Measurements from ENCODE around the gene IGF1R. TPM values are rescaled to one million over a fixed set of nuclear protein-coding genes. Genes with fewer than 3 reads are reported as not detected.

Gene IGF1R
- total and polyA plus RNA-seq, 2 of the 8 experiments (the other 6 are each of a cell fraction or from before 2014, with no cell fraction given) = 32.9 to 109 TPM

GRCh38 chr15:98796685-98797357, 148.5 kb downstream of the IGF1R start:
- H3K27ac ChIP-seq (ENCODE audit: low read depth, low read length) = no peak overlapping the region
- H3K23ac ChIP-seq (ENCODE audit: insufficient read length) = no peak overlapping the region
- DNase-seq (ENCODE audit: low read depth in 1 of 2, low spot score in 2 of 2) = no peak
- no peak overlapping the region for H4K8ac ChIP-seq (ENCODE audit: extremely low read depth, insufficient read depth, low read length)
- no peak overlapping the region for H3K4ac ChIP-seq (replicated peaks; ENCODE audit: insufficient read length, low read depth, low read length)
- H2AK5ac ChIP-seq (ENCODE audit: low read depth, low read length) = no peak overlapping the region
- no peaks in the 10 kb centered on the region for H3K9me3 ChIP-seq (ENCODE audit: insufficient read depth in 2 of 2, low read depth in 1 of 2, low read length in 1 of 2)
- H3K4me2 ChIP-seq (ENCODE audit: insufficient read depth in 1 of 2, low read depth in 2 of 2, low read length in 2 of 2) = peak overlapping the region; percentile 6 to 42; a peak in 1 of 4 replicates
- peaks cover 30% of the 10 kb centered on the region for H3K79me1 ChIP-seq (ENCODE audit: low read depth, low read length)
- no peak overlapping the region for H4K91ac ChIP-seq (replicated peaks; ENCODE audit: insufficient read length, low read length)
- peaks cover 18 to 55% (median 35%) of the 10 kb centered on the region in 4 experiments for H3K4me1 ChIP-seq (replicated peaks in 1 of 4; ENCODE audit: control insufficient read depth in 3 of 4, insufficient read depth in 4 of 4, low read length in 3 of 4)
- H3K18ac ChIP-seq (ENCODE audit: extremely low read depth, low read length) = no peak overlapping the region
- no peak overlapping the region for H3K14ac ChIP-seq (ENCODE audit: insufficient read length)
- peak overlapping the region; percentile 63; the same call in 1 of the 2 replicates for H2BK20ac ChIP-seq (ENCODE audit: low read length)
- POLR2A ChIA-PET (ENCODE audit: partially characterized antibody) = interaction anchor here (0.7 to 1.4 kb wide), 2 partner anchors 9 to 11 kb away, joined by 3 read pairs; no protein-coding TSS in a partner anchor
- H2AFZ ChIP-seq (ENCODE audit: low read length) = no peak overlapping the region
- no peak overlapping the region for H3K4me3 ChIP-seq (ENCODE audit: extremely low read depth in 1 of 4, insufficient read depth in 2 of 4, low read depth in 3 of 4, low read length in 4 of 4)
- no peak overlapping the region for H2BK5ac ChIP-seq (ENCODE audit: low read depth, low read length)
- no peaks in the 10 kb centered on the region for H3K23me2 ChIP-seq (ENCODE audit: low read depth, low read length)
- no peak overlapping the region for H2BK15ac ChIP-seq (ENCODE audit: low read length)
- H3K56ac ChIP-seq (replicated peaks; ENCODE audit: insufficient read length, low read depth, low read length) = no peak overlapping the region
- no peak overlapping the region for H4K5ac ChIP-seq (ENCODE audit: insufficient read length, low read depth, low read length)
- H3K79me2 ChIP-seq (ENCODE audit: control insufficient read depth in 1 of 2, insufficient read depth in 2 of 2, low read length in 2 of 2) = peaks cover 7 to 83% of the 10 kb centered on the region in 2 experiments; a peak in 3 of 4 replicates
- H3K27me3 ChIP-seq (replicated peaks in 1 of 4; ENCODE audit: control insufficient read depth in 3 of 4, extremely low read depth in 1 of 4, insufficient read depth in 3 of 4, low read length in 3 of 4) = no peaks in the 10 kb centered on the region
- 72% methylated on average over 12 of the region's 12 CpGs; no CpG with 5 or more reads in 1 of the 2 experiments for WGBS, 2 experiments (ENCODE audit: extremely low coverage in 1 of 2, insufficient coverage in 1 of 2, insufficient read length in 1 of 2, insufficient replicate concordance in 2 of 2, low coverage in 1 of 2, low lambda C conversion rate in 2 of 2, missing lambda C conversion rate in 1 of 2)
- H4K20me1 ChIP-seq (replicated peaks in 1 of 2; ENCODE audit: control insufficient read depth in 1 of 2, insufficient read depth in 2 of 2, low read length in 2 of 2) = peaks cover 31 to 36% of the 10 kb centered on the region in 2 experiments
- no peak for FAIRE-seq
- H2BK120ac ChIP-seq (replicated peaks; ENCODE audit: low read depth, low read length) = no peak overlapping the region
- H2BK12ac ChIP-seq (ENCODE audit: low read depth, low read length) = peak overlapping the region; percentile 56; the same call in 1 of the 2 replicates
- H3K9ac ChIP-seq (replicated peaks in 1 of 4; ENCODE audit: extremely low read depth in 1 of 4, low read depth in 3 of 4, low read length in 3 of 4) = no peak overlapping the region
- CTCF ChIA-PET (ENCODE audit: partially characterized antibody) = interaction anchor here (0.8 to 5.2 kb wide), 10 partner anchors 9 to 137 kb away, joined by 3 to 36 read pairs (median 5); no protein-coding TSS in a partner anchor
- H3K36me3 ChIP-seq (ENCODE audit: control insufficient read depth in 2 of 4, insufficient read depth in 4 of 4, low read length in 3 of 4) = no peaks in the 10 kb centered on the region
- TF ChIP-seq KDM4A (IDR thresholded peaks at IDR 0.05; ENCODE audit: low read depth, low read length, severe bottlenecking) = no peak
- TF ChIP-seq ASH2L (IDR thresholded peaks at IDR 0.05; ENCODE audit: low read length) = no peak
- no peak for TF ChIP-seq YY1 (IDR thresholded peaks at IDR 0.05; ENCODE audit: low read depth, low read length)
- no peak for TF ChIP-seq RBBP5 (IDR thresholded peaks at IDR 0.05; ENCODE audit: borderline replicate concordance, low read depth, low read length)
- TF ChIP-seq CREB1 (IDR thresholded peaks at IDR 0.05) = no peak
- no peak for TF ChIP-seq EP300 (IDR thresholded peaks at IDR 0.05; ENCODE audit: borderline replicate concordance in 1 of 2, low read depth in 2 of 2, low read length in 2 of 2)
- TF ChIP-seq TEAD4 (IDR thresholded peaks at IDR 0.05; ENCODE audit: low read depth, low read length) = no peak
- TF ChIP-seq MAX (IDR thresholded peaks at IDR 0.05) = no peak
- TF ChIP-seq CTBP2 (IDR thresholded peaks at IDR 0.05; ENCODE audit: borderline replicate concordance, insufficient read depth, insufficient read length, low read length) = no peak
- no peak for TF ChIP-seq EGR1 (IDR thresholded peaks at IDR 0.05; ENCODE audit: borderline replicate concordance, low read depth, low read length)
- TF ChIP-seq NANOG (IDR thresholded peaks at IDR 0.05; ENCODE audit: insufficient read depth, low read depth, low read length, poor library complexity, severe bottlenecking) = no peak
- TF ChIP-seq BCL11A (IDR thresholded peaks at IDR 0.05; ENCODE audit: low read depth in 2 of 2, low read length in 2 of 2) = no peak
